AG10803 (cell line): ENCODE measurements around the gene CIITA.
A peak's percentile ranks its signal among the peaks of the same experiment; 100 is the strongest.
"Not testable (repeated sequence)": the region's sequence is repeated elsewhere in the genome, so short reads cannot be mapped to it uniquely, and the experiment has no call there.

Experiments used
- DNase-seq: peaks from one replicate; pipeline ENCODE4 v3.0.0; 2010; ENCODE audit warnings: low read depth
- H3K4me3 ChIP-seq: 2 replicates; pipeline ENCODE4 v1.5.1; 2011; ENCODE audit warnings: mild to moderate bottlenecking, low read length, control low read depth
- CTCF ChIP-seq: conservative IDR thresholded peaks from 2 replicates; pipeline ENCODE4 v1.5.1; 2011; ENCODE audit warnings: mild to moderate bottlenecking, low read length, control low read depth, inconsistent platforms

The CIITA gene

DNA sequence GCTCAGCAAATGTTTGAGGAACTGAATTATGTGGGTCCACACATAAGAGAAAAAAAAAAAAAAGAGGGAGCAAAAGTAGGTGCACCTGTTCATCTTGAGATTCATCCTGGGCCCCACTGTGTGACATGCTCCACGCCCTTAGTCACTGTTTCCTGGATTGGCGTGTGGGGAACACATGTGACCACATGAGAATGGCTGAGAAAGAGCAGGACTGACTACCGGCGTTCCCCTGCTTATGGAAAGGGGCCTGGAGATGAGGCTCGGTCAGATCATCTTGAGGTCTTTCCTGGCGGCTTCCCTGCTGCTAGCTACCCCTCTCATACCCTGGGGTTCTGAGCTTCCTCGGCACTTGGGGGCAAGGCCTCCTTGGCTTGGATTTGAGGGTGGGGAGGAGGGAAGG, 61.3 kb downstream of the CIITA start:
- DNase-seq = no peak
- no peak for TF ChIP-seq CTCF
- peak overlapping the region; percentile 18 for H3K4me3 ChIP-seq

DNA sequence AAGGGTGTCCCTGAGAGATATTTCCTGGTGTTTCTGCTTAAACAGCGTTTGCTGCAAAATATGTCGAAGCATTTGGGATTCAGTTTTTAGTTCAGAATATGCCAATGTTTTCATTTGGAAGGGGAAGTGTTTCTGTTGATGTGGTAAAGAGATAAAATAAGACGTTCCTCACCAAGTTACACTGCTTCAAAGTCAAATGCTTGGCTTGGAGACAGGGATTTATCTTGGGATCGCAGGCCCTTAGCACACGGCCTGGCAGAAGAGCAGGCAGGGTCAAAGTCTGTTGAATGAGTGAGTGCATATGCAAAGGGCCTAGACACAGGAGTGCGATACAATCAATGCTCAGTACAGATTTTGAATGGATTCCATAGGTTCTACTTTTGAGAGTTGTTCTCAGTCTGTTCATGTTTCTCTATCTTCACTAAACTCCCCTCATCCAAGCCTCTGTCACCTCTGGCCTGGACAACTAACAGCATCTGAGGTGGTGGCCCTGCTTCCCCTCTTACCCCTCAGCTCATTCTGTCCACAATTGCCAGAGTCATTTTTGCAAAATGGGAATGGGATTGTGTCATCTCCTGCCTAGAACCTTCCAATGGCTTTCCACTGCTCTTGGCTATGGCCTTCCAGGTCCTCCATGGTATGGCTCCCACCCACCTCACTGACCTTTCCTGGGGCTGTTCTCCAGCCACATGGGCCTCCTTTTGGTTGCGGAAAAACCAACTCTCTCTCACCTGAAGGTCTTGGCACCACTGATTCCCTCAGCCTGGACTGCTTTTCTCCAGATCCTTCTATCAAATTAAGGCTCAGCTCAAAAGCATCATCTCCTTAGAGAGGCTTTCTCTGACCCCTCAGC, 62.0 kb downstream of the CIITA start:
- peak overlapping the region; percentile 22 for H3K4me3 ChIP-seq
- DNase-seq = no peak
- TF ChIP-seq CTCF = no peak

GRCh38 chr16:10939649-10940234, 62.7 kb downstream of the CIITA start:
- H3K4me3 ChIP-seq = peak overlapping the region; percentile 77
- DNase-seq = no peak
- no peak for TF ChIP-seq CTCF

DNA sequence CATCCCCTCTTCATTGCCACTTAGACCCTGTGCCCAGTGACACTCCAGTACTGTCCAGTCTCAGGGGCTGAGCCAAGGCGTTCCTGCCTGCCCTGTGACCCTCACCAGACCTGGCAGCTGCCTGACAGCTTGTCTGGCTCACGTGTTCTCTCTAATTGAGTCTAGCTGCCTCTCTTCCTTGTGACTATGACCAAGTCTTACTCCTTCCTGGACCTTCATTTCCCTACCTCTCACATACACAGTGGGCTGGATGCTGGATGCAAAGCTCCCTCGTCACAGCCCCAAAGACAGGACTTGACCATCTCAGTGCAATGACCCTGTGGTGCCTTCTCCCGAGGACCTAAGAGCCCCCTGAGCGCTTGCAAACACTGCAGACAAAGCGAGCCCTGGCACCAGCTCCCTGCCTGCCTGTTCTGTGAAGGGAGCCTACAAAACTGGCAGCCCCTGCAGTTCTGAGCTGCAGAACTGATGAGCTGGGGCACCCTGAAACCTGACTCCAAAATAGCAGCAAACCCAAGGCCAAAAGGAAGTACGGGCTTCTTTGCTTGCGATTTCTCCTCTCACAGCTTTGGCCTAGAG, 63.6 kb downstream of the CIITA start:
- peak overlapping the region; percentile 77 for H3K4me3 ChIP-seq
- TF ChIP-seq CTCF = no peak
- DNase-seq = no peak

- H3K4me3 ChIP-seq = peak overlapping the region; percentile 77
- TF ChIP-seq CTCF = no peak
- DNase-seq = no peak
Observed at GRCh38 chr16:10941127-10941933, 64.3 kb downstream of the CIITA start.

DNA sequence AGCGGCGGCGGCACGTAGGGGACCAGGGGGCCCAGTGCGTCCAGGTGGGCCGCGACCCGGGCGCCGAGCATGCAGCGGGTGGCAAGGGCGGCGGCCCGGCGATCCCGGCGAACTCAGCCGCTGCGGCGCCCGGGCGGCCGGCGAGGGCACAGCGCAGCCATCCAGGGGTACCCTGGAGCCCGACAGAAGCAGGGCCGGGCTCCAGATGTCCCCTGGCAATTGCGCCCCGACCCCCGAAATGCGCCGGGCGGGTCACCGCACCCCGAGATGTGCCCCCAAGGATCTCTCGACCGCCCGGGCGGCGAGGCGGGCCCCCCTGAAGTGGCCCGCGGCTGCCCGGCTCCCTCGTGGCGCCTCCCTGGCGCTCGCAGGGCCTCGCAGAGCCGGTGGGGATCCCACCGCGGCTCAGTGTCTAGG, 64.9 kb downstream of the CIITA start:
- H3K4me3 ChIP-seq = peak overlapping the region; percentile 77
- DNase-seq = not testable (repeated sequence)
